Common myeloid progenitor, CD34-positive (primary cell): ENCODE results near the gene WDR18.
A peak's percentile ranks its signal among the peaks of the same experiment; 100 is the strongest.

ENCODE experiments used
- CTCF ChIA-PET: fragments of 350-600 bp; sonication (Branson Sonifier 250); formaldehyde crosslinking; loops from one replicate; lab custom pipeline; 2021; ENCODE audit warnings: antibody characterized with exemption; lab: Charles Lee
- POLR2A ChIA-PET: fragments of 350-600 bp; sonication (Branson Sonifier 250); formaldehyde crosslinking; loops from one replicate; lab custom pipeline; 2021; ENCODE audit warnings: antibody characterized with exemption; lab: Charles Lee
- DNase-seq, 3 donors: peaks; one replicate each; pipeline versions ENCODE4 v3.0.0 to v3.0.0-alpha.2; 2013
- H3K27ac ChIP-seq, 2 experiments: 1 replicate in 1 of 2; 2 replicates in 1 of 2; pipeline ENCODE4 v1.7.0; 2013; ENCODE audit warnings: inconsistent platforms in 2 of 2, low read length in 2 of 2, mild to moderate bottlenecking in 2 of 2, low read depth in 1 of 2, moderate library complexity in 1 of 2; ENCODE audit not compliant: severe bottlenecking in 2 of 2, insufficient read depth in 1 of 2, poor library complexity in 1 of 2
- H3K27me3 ChIP-seq, 5 experiments: replicated peaks in 2 of 5; 1 replicate in 3 of 5; 2 replicates in 2 of 5; pipeline versions ENCODE4 v1.6.1 to v1.7.0; 2013; ENCODE audit warnings: low read length in 4 of 5, mild to moderate bottlenecking in 2 of 5, moderate library complexity in 2 of 5, inconsistent platforms in 1 of 5; ENCODE audit not compliant: insufficient read depth in 5 of 5, control insufficient read depth in 4 of 5
- H3K36me3 ChIP-seq, 4 experiments: 1 replicate in 2 of 4; 2 replicates in 2 of 4; pipeline versions ENCODE4 v1.6.1 to v1.7.0; 2013; ENCODE audit warnings: low read length in 3 of 4, control low read depth in 1 of 4, mild to moderate bottlenecking in 1 of 4; ENCODE audit not compliant: control insufficient read depth in 4 of 4, insufficient read depth in 4 of 4
- H3K4me1 ChIP-seq, 4 experiments: 1 replicate in 3 of 4; 2 replicates in 1 of 4; pipeline versions ENCODE4 v1.6.1 to v1.7.1; 2013; ENCODE audit warnings: low read length in 3 of 4, mild to moderate bottlenecking in 3 of 4, control low read depth in 1 of 4, inconsistent platforms in 1 of 4, moderate library complexity in 1 of 4; ENCODE audit not compliant: control insufficient read depth in 4 of 4, insufficient read depth in 4 of 4; ENCODE audit errors: control extremely low read depth in 1 of 4
- H3K4me3 ChIP-seq, 7 experiments: 1 replicate in 4 of 7; 2 replicates in 3 of 7; pipeline versions ENCODE4 v1.5.1 to v1.7.0; 2013; ENCODE audit warnings: mild to moderate bottlenecking in 7 of 7, low read length in 6 of 7, moderate library complexity in 6 of 7, inconsistent platforms in 2 of 7, low read depth in 2 of 7, control low read depth in 1 of 7; ENCODE audit not compliant: insufficient read depth in 4 of 7, control insufficient read depth in 1 of 7; ENCODE audit errors: extremely low read depth in 1 of 7
- H3K9me3 ChIP-seq, 5 experiments: 1 replicate in 4 of 5; 2 replicates in 1 of 5; pipeline versions ENCODE4 v1.6.1 to v1.7.1; 2013; ENCODE audit warnings: low read length in 4 of 5, mild to moderate bottlenecking in 2 of 5, inconsistent platforms in 1 of 5, low read depth in 1 of 5, moderate library complexity in 1 of 5; ENCODE audit not compliant: control insufficient read depth in 4 of 5, insufficient read depth in 2 of 5; ENCODE audit errors: control extremely low read depth in 1 of 5
- WGBS: methylation state at CpG from one replicate; pipeline ENCODE4 v1.1.5; 2013; ENCODE audit not compliant: insufficient coverage; 5-methylcytosine and 5-hydroxymethylcytosine counted together

Gene WDR18

GRCh38 chr19:995051-995827 is 11.1 kb downstream of the WDR18 start:
- CTCF ChIA-PET = interaction anchor here (1.1 to 2.3 kb wide), 3 partner anchors 72 to 133 kb away, joined by 3 to 7 read pairs (median 3); no protein-coding TSS in a partner anchor

DNA sequence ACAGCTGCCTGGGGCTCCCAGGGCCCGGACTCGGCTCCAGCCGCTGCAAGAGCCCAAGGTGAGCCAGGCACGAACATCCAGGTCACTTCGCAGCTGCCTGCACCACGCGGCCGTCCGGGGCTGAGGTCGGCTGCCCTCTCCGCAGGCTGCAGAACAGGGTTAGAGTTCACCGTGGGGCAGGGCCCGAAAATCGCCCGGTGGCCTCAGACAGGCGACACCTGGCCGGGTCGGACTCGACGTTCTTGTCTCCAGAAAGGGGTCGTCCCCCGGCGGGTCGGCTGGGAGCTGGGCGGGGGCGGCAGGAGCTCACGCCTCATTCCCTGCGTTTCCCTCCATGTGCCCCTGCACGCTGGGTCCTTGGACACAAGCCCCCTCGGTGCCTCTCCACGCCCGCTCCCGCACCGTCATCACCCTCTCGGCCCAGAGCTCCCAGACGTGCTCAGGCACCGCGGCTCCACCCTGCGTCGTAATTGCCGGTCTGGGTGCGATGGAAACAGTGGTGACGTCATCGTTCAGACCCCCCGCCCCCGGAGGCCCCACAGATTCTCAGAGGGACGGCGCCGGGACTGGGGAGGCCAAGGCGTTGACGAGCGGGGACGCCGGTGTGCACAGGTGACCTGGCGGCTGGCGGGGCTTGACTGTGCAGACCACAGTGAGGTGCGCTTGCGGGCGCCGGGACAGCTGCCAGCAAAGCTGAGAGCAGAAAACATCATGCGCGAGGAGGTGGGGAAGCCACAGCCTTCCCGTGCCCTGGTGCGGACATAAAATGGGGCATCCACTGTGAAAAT is 12.1 kb downstream of the WDR18 start:
- peak; percentile 61 to 87 (median 78) for DNase-seq
- H3K27ac ChIP-seq = no peak overlapping the region

More at GRCh38 chr19:995051-995827, 11.1 kb downstream of the WDR18 start:
- peaks cover 0 to 12% (median 10%) of the 10 kb centered on the region in 4 experiments for H3K4me1 ChIP-seq
- H3K27me3 ChIP-seq = peaks cover 0 to 42% (median 18%) of the 10 kb centered on the region in 5 experiments
- no peak overlapping the region for H3K27ac ChIP-seq
- POLR2A ChIA-PET = no interaction called here
- no peak overlapping the region for H3K4me3 ChIP-seq
- H3K36me3 ChIP-seq = peaks cover 3 to 43% (median 23%) of the 10 kb centered on the region in 4 experiments
- no peak for DNase-seq
- 93% methylated on average over 20 of the region's 26 CpGs for WGBS
- no peaks in the 10 kb centered on the region for H3K9me3 ChIP-seq

DNA sequence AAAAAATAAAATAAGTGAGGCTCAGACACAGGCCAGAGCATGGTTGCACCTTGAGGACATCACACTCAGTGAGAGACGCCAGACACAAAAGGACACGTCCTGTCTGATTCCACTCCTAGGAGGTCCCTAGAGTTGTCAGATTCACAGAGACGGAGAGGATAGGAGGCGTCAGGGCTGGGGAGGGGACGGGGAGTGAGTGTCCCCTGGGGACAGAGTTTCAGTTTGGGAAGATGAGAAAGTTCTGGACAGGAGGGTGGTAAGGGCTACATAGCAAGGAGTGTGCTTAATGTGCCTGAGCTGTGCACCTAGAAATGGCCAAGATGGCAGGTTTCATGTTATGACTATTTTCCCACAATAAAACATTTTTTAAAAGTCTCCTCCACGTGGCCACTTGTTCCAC is 13.9 kb downstream of the WDR18 start:
- peaks cover 0 to 64% (median 20%) of the 10 kb centered on the region in 5 experiments for H3K27me3 ChIP-seq
- H3K27ac ChIP-seq = no peak overlapping the region
- H3K4me3 ChIP-seq = no peak overlapping the region
- DNase-seq = no peak
- peaks cover 0 to 26% (median 22%) of the 10 kb centered on the region in 4 experiments for H3K4me1 ChIP-seq
- WGBS = 38% methylated on average over 5 of the region's 6 CpGs
- H3K9me3 ChIP-seq = no peaks in the 10 kb centered on the region
- POLR2A ChIA-PET = no interaction called here
- CTCF ChIA-PET = no interaction called here
- H3K36me3 ChIP-seq = peaks cover 0 to 21% (median 8%) of the 10 kb centered on the region in 4 experiments

More for the DNA sequence above, 12.1 kb downstream of the WDR18 start:
- no peaks in the 10 kb centered on the region for H3K9me3 ChIP-seq
- ChIA-PET POLR2A (interaction anchor here (0.9 kb wide), 1 partner anchor 24 kb away, joined by 4 read pairs; no protein-coding TSS in a partner anchor), CTCF (interaction anchor here (1.0 to 2.3 kb wide), 5 partner anchors 18 to 134 kb away, joined by 3 to 7 read pairs (median 3); no protein-coding TSS in a partner anchor)
- peak overlapping the region in 2 of 7 experiments; percentile 59 to 67 for H3K4me3 ChIP-seq
- WGBS = 18% methylated on average over 49 of the region's 64 CpGs
- H3K4me1 ChIP-seq = peaks cover 0 to 21% (median 19%) of the 10 kb centered on the region in 4 experiments
- peaks cover 0 to 34% (median 15%) of the 10 kb centered on the region in 4 experiments for H3K36me3 ChIP-seq
- peaks cover 0 to 49% (median 20%) of the 10 kb centered on the region in 5 experiments for H3K27me3 ChIP-seq

GRCh38 chr19:999379-999719 is 15.2 kb downstream of the WDR18 start:
- DNase-seq = no peak
- no peak overlapping the region for H3K4me3 ChIP-seq
- ChIA-PET POLR2A (interaction anchor here (0.6 kb wide), 1 partner anchor 16 kb away, joined by 3 read pairs; no protein-coding TSS in a partner anchor), CTCF (interaction anchor here (1.9 kb wide), 1 partner anchor 21 kb away, joined by 7 read pairs; no protein-coding TSS in a partner anchor)
- H3K4me1 ChIP-seq = peaks cover 0 to 26% (median 22%) of the 10 kb centered on the region in 4 experiments
- peaks cover 0 to 8% (median 5%) of the 10 kb centered on the region in 4 experiments for H3K36me3 ChIP-seq
- 72% methylated on average over 3 of the region's 3 CpGs for WGBS
- peaks cover 0 to 73% (median 20%) of the 10 kb centered on the region in 5 experiments for H3K27me3 ChIP-seq
- H3K27ac ChIP-seq = no peak overlapping the region
- no peaks in the 10 kb centered on the region for H3K9me3 ChIP-seq

DNA sequence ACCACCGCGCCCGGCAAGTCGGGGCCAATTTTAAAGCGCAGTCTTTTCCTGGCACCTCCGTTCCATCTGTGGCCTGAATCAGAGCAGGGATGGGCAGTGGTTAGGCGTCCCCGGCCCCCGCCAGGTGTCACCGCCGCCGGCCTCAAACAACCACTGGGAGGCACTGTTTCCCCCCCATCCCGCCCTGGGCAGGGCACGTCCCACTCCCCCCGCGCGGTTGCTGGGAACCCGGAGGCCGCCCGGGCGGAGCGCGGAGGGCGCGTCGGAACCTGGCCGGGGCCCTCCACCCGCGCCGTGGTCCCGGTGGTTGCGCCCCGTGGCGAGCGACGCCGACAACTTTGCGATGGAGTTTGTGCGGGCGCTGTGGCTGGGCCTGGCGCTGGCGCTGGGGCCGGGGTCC is 15.9 kb downstream of the WDR18 start, which contains the start of gene GRIN3B:
Gene GRIN3B, plus strand, starts transcription at position 325 of the 400 bp plus-strand sequence. Its CDS starts 19 bp downstream, at position 344.
- peaks cover 0 to 2% (median under 1%) of the 10 kb centered on the region in 4 experiments for H3K36me3 ChIP-seq
- H3K9me3 ChIP-seq = no peaks in the 10 kb centered on the region
- peak within 1 kb of the TSS in 5 of 7 experiments; percentile 7 to 52 (median 42) for H3K4me3 ChIP-seq
- CTCF ChIA-PET = interaction anchor here (1.0 to 1.9 kb wide), 3 partner anchors 20 to 60 kb away, joined by 3 to 7 read pairs (median 3); no protein-coding TSS in a partner anchor
- POLR2A ChIA-PET = no interaction called here
- peaks cover 0 to 26% (median 22%) of the 10 kb centered on the region in 4 experiments for H3K4me1 ChIP-seq
- DNase-seq = peak; percentile 64 to 78 (median 76)
- H3K27ac ChIP-seq = no peak within 1 kb of the TSS
- under 1% methylated on average over 35 of the region's 43 CpGs for WGBS
- peaks cover 0 to 73% (median 20%) of the 10 kb centered on the region in 5 experiments for H3K27me3 ChIP-seq

DNA sequence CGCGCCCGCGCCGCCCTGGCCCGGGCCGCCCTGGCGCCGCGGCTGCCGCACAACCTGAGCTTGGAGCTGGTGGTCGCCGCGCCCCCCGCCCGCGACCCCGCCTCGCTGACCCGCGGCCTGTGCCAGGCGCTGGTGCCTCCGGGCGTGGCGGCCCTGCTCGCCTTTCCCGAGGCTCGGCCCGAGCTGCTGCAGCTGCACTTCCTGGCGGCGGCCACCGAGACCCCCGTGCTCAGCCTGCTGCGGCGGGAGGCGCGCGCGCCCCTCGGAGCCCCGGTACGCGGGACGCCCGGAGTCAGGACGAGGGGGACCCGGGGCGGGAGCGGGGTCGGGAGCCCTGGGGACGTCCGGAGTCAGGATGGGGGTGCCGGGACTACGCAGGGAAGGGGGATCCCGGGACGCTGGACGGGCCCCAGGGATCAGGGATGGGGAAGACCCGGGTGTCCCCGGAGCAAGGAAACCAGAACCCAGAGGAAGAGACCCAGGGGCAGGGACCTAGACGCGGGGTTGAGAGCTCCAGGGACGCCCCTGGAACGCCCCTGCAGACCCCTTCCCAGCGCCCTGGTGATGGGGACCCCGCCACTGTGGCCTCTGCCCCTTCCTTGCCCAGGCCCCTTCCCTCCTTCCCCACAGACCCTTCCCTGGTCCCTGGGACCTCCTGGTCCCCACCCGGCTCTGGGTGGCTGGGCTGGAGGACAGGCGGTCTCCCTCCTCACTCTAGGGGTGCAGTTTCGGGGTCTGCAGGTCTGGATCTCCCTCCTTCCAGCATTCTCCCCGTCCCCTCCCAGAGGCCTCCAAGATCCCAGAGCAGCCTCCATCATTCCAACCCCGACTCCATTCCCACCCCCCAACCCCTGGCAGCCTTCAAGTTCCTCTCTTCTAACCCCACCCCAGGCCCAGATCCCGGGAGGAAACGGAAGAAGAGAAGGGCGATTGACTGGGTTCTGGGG is 16.7 kb downstream of the WDR18 start:
- DNase-seq = no peak
- Histone ChIP-seq H3K36me3 (no peaks in the 10 kb centered on the region), H3K27ac (no peak overlapping the region), H3K4me3 (peak overlapping the region in 5 of 7 experiments; percentile 7 to 52 (median 42)), H3K27me3 (peaks cover 0 to 69% (median 20%) of the 10 kb centered on the region in 5 experiments), H3K9me3 (no peaks in the 10 kb centered on the region), H3K4me1 (peaks cover 0 to 24% (median 21%) of the 10 kb centered on the region in 4 experiments)
- WGBS = 3% methylated on average over 52 of the region's 73 CpGs
- CTCF ChIA-PET = interaction anchor here (0.7 to 1.9 kb wide), 6 partner anchors 19 to 101 kb away, joined by 3 to 7 read pairs (median 3); no protein-coding TSS in a partner anchor
- POLR2A ChIA-PET = interaction anchor here (1.3 kb wide), 1 partner anchor 13 kb away, joined by 3 read pairs; no protein-coding TSS in a partner anchor
